SKM-1 treated with dmso at 0.1 percent for 144 hours (cell line): ENCODE results near the gene GRB7.
A peak's percentile ranks its signal among the peaks of the same experiment; 100 is the strongest.
"Not testable (repeated sequence)": the region's sequence is repeated elsewhere in the genome, so short reads cannot be mapped to it uniquely, and the experiment has no call there.

Experiments
- DNase-seq: peaks from one replicate; lab custom pipeline; 2025; ENCODE audit not compliant: unreplicated experiment; lab: John Stamatoyannopoulos, UW

GRB7 gene

GRCh38 chr17:39750131-39751015 is 12.6 kb downstream of the GRB7 start:
- DNase-seq, result no peak

- DNase-seq, result no peak
These were observed 13.3 kb downstream of the GRB7 start for GRCh38 chr17:39751016-39751543.

GRCh38 chr17:39751637-39752036 is 13.9 kb downstream of the GRB7 start:
- DNase-seq, result no peak

GRCh38 chr17:39752241-39752881 is 14.6 kb downstream of the GRB7 start:
- DNase-seq, result no peak

GRCh38 chr17:39753514-39754160 is 15.9 kb downstream of the GRB7 start:
- DNase-seq, result peak; percentile 45

GRCh38 chr17:39754161-39754957 is 16.6 kb downstream of the GRB7 start:
- DNase-seq, result peak; percentile 93

- no peak for DNase-seq
These were observed 17.3 kb downstream of the GRB7 start for GRCh38 chr17:39754958-39755553.

- DNase-seq, result no peak
These were observed 18.0 kb downstream of the GRB7 start for GRCh38 chr17:39755554-39756379.

- DNase-seq, result no peak
These were observed 18.8 kb downstream of the GRB7 start for GRCh38 chr17:39756380-39757079.

GRCh38 chr17:39757176-39757662 is 19.5 kb downstream of the GRB7 start:
- DNase-seq, result no peak

GRCh38 chr17:39757931-39758873 is 20.5 kb downstream of the GRB7 start:
- DNase-seq, result peak; percentile 11

GRCh38 chr17:39759204-39759603 is 21.5 kb downstream of the GRB7 start:
- DNase-seq, result no peak

GRCh38 chr17:39761861-39762496 is 24.2 kb downstream of the GRB7 start:
- DNase-seq, result no peak

- no peak for DNase-seq
These were observed 25.5 kb downstream of the GRB7 start for GRCh38 chr17:39763051-39763820.

- DNase-seq, result not testable (repeated sequence)
These were observed 26.4 kb downstream of the GRB7 start for GRCh38 chr17:39764171-39764570.

- no peak for DNase-seq
These were observed 27.4 kb downstream of the GRB7 start for GRCh38 chr17:39765175-39765574.
